Right ventricle myocardium inferior (tissue), 1 donor: ENCODE measurements around the gene TFIP11. TPM values are rescaled to one million over a fixed set of nuclear protein-coding genes. Genes with fewer than 3 reads are reported as not detected.

Experiments used
- ATAC-seq: fragments of 200-7000 bp; cut with Tn5 transposase; one replicate; pipeline ENCODE4 v1.9.1; 2020; ENCODE audit warnings: mild to moderate bottlenecking, moderate library complexity
- DNase-seq: peaks from one replicate; pipeline ENCODE4 v3.0.0; 2021; ENCODE audit errors: missing footprints
- intact Hi-C: fragments of 100-400 bp; cut with DNase I; formaldehyde crosslinking; loops from one replicate; pipeline ENCODE4 v1.11.0; 2022
- total RNA-seq: library from RNA; stranded (reverse); fragmentation: NEBNext Ultra II Directional; extraction: Animal tissue kit (Norgen Biotek cat#: 25700); gene quantifications from one replicate; pipeline ENCODE4 v1.2.1, GENCODE V29; 2021
- donor health status: DM: no; HTN: yes; CAD: no; lungs with severe emphysema.

The TFIP11 gene
- total RNA-seq, 1 donor from 2014 or later, result 20.3 TPM

DNA sequence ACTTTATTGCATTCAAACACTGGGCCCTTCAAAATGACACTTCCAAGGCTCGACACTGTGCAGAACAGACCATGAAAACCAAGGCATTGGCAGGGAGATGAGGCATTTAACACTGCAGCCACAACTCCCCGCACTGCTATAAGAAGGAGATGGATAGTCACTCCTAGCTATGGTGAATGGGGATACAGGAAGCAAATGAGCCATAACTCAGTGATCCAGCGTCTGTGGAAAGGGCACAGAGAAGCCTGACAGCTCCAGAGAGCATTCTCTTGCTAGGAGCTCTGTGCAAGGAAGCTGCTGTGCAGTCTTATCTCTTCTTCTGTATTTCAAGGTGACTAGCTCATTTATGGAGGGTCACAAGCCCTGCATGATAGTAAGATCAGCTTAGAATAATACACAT lies 49.6 kb downstream of the TFIP11 start:
- DNase-seq, result no peak
- ATAC-seq, result no peak
- intact Hi-C loops, result no loop called here

GRCh38 chr22:26462051-26462450 lies 50.2 kb downstream of the TFIP11 start:
- ATAC-seq (no peak), DNase-seq (no peak)
- intact Hi-C loops, result no loop called here

DNA sequence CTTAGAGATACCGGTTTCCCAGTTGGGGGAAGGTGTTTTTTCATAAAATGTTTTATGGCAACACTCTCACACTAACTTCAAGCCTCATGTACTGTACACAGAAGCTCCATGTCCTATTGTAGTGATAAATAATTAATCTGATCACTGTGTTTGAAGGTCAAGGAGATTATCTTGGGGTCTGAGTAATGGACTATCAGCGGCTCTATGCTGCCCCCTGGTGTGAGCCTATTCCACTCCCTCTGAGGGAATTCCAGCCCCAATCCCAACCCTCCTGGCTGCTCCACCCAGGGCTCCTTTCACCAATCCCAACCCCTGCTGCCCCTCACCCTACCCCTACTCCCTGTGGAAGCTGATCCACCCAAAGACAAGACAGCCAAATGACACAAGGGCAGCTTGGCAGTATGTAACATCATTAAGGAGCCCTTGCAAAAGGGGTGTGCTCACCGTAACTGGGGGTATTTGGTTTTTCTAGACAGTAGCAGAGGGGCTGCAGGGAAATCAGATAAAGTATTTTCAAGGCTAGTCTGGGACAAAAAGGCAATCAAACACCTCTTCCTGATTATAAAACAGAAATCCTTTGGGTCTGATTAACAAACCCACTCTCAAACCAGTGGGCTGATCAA lies 51.0 kb downstream of the TFIP11 start:
- peak; percentile 47 for ATAC-seq
- intact Hi-C loops, result loop anchor here (2.0 kb wide), 2 partner anchors 62 to 96 kb away; no protein-coding TSS in a partner anchor
- peak; percentile 58 for DNase-seq

DNA sequence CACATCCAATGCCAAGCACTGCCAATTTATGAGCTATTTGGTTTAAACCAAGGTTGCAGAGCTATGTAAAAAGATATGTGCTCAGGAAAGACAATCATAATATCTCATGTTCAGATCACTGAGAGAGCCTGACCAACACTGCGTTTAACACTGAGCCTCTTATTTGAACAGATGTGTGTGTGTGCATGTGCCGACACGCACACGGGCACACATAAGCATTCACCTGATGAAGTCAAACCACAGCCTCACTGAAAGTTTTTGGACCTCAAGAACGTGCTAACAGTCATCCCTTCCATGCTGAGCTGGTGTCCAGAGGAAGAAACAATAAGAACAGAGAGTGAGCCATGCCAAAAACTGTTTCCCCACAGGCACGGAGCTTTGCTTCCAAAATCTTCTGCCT lies 52.1 kb downstream of the TFIP11 start:
- DNase-seq, result no peak
- intact Hi-C loops, result loop anchor here (2.0 kb wide), 2 partner anchors 61 to 95 kb away; no protein-coding TSS in a partner anchor
- no peak for ATAC-seq

DNA sequence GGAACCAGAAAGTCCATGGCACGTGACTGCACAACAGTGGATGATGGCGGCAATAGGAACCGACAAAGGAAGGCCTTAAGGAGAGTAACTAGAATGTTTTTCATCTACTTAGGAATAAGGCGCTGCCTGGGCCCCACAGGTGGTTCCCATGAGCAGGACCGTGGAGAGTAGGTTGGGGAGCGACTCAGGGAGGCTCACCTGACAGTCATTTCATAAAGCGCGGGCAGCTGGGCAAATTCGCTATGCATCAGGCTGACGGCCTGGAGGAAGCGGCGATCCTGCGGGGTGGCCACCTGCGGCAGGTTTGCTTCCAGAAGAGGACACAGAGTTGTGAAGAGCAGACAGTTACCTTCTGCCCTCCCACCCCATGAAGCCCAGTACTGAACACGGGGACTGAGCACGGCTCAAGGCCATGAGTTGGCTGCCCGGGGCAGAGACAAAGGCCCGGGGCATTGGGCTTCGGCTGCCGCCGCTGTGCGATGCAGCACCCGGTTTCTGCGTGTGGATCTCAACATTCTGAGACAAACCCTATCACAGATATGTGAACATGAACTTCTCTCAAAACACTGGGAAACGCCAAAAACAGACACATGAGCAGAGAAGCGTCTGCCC lies 54.5 kb downstream of the TFIP11 start:
- no peak for DNase-seq
- intact Hi-C loops, result no loop called here
- no peak for ATAC-seq

GRCh38 chr22:26453812-26454500 lies 58.3 kb downstream of the TFIP11 start:
- DNase-seq, result no peak
- intact Hi-C loops, result no loop called here
- ATAC-seq, result no peak

DNA sequence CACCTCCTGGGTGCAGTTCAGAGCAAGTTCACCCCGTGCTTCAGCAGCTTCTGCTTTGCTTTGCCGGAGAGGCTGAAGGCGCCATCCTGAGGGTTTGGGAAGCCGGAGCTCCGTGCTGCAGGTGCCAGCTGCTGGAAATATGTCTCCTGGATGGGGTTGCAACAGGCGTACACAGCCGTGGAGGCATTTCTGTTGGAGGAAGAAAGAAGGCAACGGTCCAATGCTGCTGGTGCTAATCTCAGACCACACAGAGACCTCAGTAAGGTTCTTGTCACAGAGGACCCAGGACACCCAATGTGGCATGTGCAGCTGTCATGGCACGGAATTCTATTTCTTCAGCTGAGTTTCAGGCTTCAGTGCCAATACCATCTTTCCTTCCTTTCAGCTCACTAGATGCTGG lies 59.1 kb downstream of the TFIP11 start:
- intact Hi-C loops, result no loop called here
- DNase-seq (no peak), ATAC-seq (no peak)

DNA sequence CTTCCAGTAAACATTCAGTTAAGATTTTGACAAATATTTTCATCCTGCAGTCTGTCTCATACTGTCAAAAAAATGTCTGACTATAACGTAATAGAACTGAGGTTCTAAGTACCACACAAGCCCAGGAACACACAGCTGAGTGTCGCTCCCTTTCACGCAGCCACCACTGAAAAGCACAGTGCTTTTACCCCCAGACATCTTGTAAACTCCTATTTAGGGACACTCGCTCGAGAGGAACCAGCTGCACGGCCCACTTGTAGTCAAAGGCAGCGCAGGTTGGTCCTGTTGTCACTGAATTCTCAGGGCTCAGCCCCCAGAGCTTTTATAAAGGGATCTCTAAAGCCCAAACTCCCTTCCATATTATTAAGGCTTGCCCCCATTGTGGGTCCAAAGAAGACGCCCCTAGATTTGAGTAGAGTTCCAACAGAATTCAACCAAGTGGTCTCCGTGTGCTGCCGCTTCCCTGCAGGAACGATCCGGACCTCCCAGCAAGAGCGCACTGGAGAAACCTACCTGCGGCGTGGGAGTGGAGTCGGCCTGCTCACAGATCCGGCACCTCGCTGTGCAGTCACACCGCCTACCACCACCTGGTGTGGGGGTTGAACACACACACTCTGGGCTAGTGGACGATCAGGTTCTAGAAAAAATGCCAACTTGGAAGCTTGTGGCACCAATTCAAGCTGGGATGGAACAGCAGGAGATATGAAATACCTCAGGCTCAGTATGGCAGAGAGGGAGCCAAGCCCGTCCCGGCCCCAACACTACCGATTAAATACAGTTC lies 59.8 kb downstream of the TFIP11 start:
- no peak for ATAC-seq
- no peak for DNase-seq
- intact Hi-C loops, result no loop called here

DNA sequence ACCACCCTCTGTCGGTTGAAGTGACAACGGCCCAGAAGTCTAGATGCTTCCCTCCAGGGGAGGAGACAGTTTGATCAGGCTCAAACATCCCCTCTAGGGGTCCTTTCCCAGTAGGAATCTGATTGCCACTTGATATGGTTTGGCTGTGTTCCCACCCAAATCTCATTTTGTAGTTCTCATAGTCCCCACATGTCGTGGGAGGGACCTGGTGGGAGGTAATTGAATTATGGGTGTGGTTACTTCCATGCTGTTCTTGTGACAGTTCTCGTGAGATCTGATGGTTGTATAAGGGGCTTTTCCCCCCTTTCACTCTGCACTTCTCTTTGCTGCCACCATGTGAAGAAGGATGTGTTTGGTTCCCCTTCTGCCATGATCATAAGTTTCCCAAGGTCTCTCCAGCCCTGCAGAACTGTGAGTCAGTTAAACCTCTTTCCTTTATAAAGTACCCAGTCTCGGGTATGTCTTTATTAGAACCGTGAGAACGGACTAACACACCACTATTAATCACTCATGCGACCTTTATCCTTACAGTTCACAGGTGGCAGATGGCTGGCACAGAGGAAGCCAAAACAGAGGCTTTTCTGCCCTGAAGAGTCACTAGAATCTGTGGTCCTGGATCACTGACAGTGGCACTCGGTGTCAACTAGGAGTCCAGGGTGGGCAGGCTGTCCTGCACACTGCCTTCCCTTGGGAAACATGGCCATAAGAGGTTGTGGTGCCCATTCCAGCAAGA lies 61.7 kb downstream of the TFIP11 start:
- DNase-seq (no peak), ATAC-seq (no peak)
- intact Hi-C loops, result no loop called here

GRCh38 chr22:26448941-26449340 lies 63.3 kb downstream of the TFIP11 start:
- intact Hi-C loops, result no loop called here
- no peak for ATAC-seq

GRCh38 chr22:26448334-26448733 lies 63.9 kb downstream of the TFIP11 start:
- DNase-seq (no peak), ATAC-seq (peak; percentile 29)
- intact Hi-C loops, result no loop called here

More at GRCh38 chr22:26448941-26449340, 63.3 kb downstream of the TFIP11 start:
- DNase-seq, result no peak

DNA sequence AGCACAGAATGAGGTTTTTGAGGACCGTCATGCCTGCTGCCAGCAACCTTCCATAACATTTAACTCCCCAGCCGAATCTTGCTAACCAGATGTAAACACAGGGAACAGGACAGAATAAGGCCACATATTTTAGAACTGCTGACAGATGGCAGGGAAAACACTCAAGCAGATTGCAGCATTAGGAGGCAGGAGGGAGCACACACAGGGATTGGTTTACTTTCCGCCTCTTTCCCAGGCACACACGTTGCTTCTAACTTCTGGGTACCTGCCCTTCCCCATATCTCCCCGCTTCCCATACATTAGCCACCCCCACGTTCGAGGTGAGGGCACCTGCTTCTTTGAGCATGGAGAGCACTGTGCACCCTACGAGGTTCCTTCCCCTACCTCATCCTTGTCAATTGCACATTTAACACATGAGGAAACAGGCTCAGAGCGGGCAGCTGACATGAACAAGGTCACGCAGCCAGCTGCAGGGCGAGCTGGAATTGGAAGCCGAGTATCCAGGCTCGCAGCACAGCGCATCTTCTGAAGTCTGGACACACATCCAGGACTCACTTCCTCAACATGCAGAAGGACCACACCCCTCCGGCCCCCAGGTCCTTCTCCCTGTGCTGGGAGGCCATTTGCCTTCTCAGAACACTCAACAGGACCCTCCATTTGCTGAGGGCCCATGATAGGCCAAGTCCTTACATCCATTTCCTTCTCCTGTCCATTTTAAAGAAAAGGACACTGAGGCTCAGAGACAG lies 64.5 kb downstream of the TFIP11 start:
- intact Hi-C loops, result no loop called here
- DNase-seq (no peak), ATAC-seq (no peak)

DNA sequence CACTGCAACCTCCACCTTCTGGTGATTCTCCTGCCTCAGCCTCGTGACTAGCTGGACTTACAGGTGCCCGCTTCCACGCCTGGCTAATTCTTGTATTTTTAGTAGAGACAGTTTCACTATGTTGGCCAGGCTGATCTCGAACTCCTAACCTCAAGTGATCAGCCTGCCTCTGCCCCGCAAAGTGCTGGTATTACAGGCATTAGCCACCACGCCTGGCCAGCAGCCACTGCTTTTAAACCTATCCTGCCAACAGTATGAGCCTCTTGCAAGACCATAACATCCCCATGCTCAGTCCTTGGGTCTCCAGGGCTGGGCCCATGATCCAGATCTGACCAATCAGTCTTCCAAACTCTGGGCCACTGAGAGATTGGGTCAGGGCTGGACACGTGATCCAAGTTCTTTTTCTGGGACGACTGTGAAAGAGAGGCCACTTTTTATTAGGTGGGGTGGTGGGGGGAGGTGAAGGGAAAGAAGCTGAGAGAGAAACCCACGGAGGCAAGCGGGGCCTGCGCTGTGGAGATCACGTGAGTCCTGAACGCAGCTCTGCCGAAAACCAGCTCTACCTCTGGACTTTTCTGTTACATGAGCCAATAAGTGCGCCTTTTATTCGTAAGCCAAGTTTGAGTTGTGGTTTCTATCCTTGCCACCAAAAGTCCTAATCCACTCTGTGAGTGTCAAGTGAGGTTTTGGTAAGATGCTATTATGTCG lies 65.3 kb downstream of the TFIP11 start:
- no peak for ATAC-seq
- intact Hi-C loops, result no loop called here
- DNase-seq, result peak; percentile 55

DNA sequence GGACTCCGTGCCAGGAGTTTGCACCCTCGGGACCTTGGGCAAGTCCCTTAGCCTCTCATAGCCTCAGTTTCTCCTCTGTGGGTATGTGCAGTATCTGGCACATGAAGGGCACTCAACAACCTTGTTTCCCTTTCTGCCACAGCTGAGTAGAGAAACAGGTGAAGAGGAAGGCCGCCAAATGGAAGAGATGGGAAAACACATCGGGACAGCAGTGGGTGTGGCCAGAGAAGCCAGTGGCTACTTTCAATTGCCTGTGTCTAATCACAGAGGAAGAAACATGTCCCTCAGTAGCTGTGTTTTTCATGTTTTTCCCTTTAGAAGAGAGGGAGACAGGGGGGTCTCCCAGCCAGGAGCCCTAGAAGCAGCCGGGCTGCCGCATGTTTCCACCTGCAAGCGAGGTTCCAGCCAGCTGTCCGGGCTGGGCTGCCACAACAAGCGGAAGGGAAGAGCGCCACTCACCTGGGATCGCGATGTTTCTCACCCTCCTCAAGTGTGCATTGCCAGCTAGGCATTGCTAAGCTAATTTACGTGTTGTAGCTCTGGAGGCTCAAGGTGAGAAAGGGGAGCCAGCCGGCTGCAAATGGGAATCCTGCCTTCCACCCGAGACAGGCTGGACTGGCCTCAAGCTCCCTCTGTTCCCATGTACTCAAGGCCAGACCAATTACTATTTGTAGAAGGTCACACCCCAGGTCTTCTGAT lies 66.5 kb downstream of the TFIP11 start:
- intact Hi-C loops, result no loop called here
- DNase-seq, result no peak
- no peak for ATAC-seq

- ATAC-seq (no peak), DNase-seq (no peak)
- intact Hi-C loops, result no loop called here
These were observed 67.5 kb downstream of the TFIP11 start for GRCh38 chr22:26444777-26445176.

- intact Hi-C loops, result no loop called here
- DNase-seq, result no peak
- ATAC-seq, result no peak
These were observed 68.2 kb downstream of the TFIP11 start for GRCh38 chr22:26443901-26444690.
